ENCODE results near the gene ASAP3.

- TF ChIP-seq MAX (IDR thresholded peaks at IDR 0.05; ENCODE audit: insufficient read depth, insufficient read length) (no peak), CTCF (IDR thresholded peaks at IDR 0.05; ENCODE audit: extremely low read depth in 1 of 2, insufficient read depth in 1 of 2, low read depth in 1 of 2, low read length in 2 of 2) (no peak), POLR2A (IDR thresholded peaks at IDR 0.05; ENCODE audit: low read depth, low read length) (no peak), JUN (IDR thresholded peaks at IDR 0.05; ENCODE audit: borderline replicate concordance, insufficient read depth, insufficient read length, low read depth) (no peak), EZH2 (IDR thresholded peaks at IDR 0.05; ENCODE audit: borderline replicate concordance, low read depth, low read length, severe bottlenecking) (no peak), FOS (IDR thresholded peaks at IDR 0.05; ENCODE audit: borderline replicate concordance, insufficient read depth, low read length) (no peak)
Measured at GRCh38 chr1:23431431-23431830, 52.5 kb downstream of the ASAP3 start.

Measured in endothelial cell of umbilical vein (primary cell).